ENCODE measurements around the gene ENOX1.

Gene ENOX1

GRCh38 chr13:43761616-43762315 is 25.0 kb downstream of the ENOX1 start:
- Histone ChIP-seq H3K4me3 (ENCODE audit: low read depth, low read length) (no peak overlapping the region), H3K9me3 (ENCODE audit: control insufficient read depth, insufficient read depth, low read depth, low read length) (no peaks in the 10 kb centered on the region), H3K4me1 (ENCODE audit: control insufficient read depth, insufficient read depth, low read length) (peaks cover 12% of the 10 kb centered on the region), H3K36me3 (ENCODE audit: control insufficient read depth in 2 of 2, insufficient read depth in 1 of 2, low read length in 2 of 2) (no peaks in the 10 kb centered on the region), H3K27ac (ENCODE audit: extremely low read depth, low read depth, low read length) (no peak overlapping the region)
- POLR2A ChIA-PET = no interaction called here
- TF ChIP-seq YY2 (tag by site-specific recombination; IDR thresholded peaks at IDR 0.05) = no peak
- no peak for TF ChIP-seq ZNF654 (tag by site-specific recombination; IDR thresholded peaks at IDR 0.05; ENCODE audit: low read depth)
- no peak for TF ChIP-seq ZNF266 (tag by site-specific recombination; IDR thresholded peaks at IDR 0.05; ENCODE audit: low read depth)
- no peak for TF ChIP-seq CTCF (tag by site-specific recombination; IDR thresholded peaks at IDR 0.05)
- TF ChIP-seq ZNF704 (tag by site-specific recombination; IDR thresholded peaks at IDR 0.05) = no peak
- TF ChIP-seq ZNF169 (tag by site-specific recombination; IDR thresholded peaks at IDR 0.05) = no peak
- TF ChIP-seq SCRT2 (tag by site-specific recombination; IDR thresholded peaks at IDR 0.05) = no peak
- TF ChIP-seq ZNF513 (tag by site-specific recombination; IDR thresholded peaks at IDR 0.05) = no peak
- no peak for TF ChIP-seq PRDM1 (tag by site-specific recombination; IDR thresholded peaks at IDR 0.05)
- TF ChIP-seq ZNF692 (tag by site-specific recombination; IDR thresholded peaks at IDR 0.05) = no peak
- no peak for TF ChIP-seq ZNF146 (tag by site-specific recombination; IDR thresholded peaks at IDR 0.05)
- no peak for TF ChIP-seq ZNF121 (tag by site-specific recombination; IDR thresholded peaks at IDR 0.05)
- TF ChIP-seq ZNF138 (tag by site-specific recombination; IDR thresholded peaks at IDR 0.05; ENCODE audit: borderline replicate concordance) = no peak
- no peak for TF ChIP-seq ZNF791 (tag by site-specific recombination; IDR thresholded peaks at IDR 0.05)
- TF ChIP-seq ZNF629 (tag by site-specific recombination; IDR thresholded peaks at IDR 0.05) = no peak
- no peak for TF ChIP-seq ZSCAN18 (tag by site-specific recombination; IDR thresholded peaks at IDR 0.05)
- TF ChIP-seq ZBTB49 (tag by site-specific recombination; IDR thresholded peaks at IDR 0.05; ENCODE audit: low read depth) = no peak
- no peak for TF ChIP-seq SP7 (tag by site-specific recombination; IDR thresholded peaks at IDR 0.05)
- TF ChIP-seq ZNF10 (tag by site-specific recombination; IDR thresholded peaks at IDR 0.05) = no peak
- no peak for TF ChIP-seq ZNF223 (tag by site-specific recombination; IDR thresholded peaks at IDR 0.05)
- CTCF ChIA-PET = no interaction called here

Measured in HEK293 (cell line).